Suprapubic skin (tissue), 4 donors: ENCODE measurements around the gene CCDC175. TPM values are rescaled to one million over a fixed set of nuclear protein-coding genes. Genes with fewer than 3 reads are reported as not detected.

ENCODE experiments used
- DNase-seq, 2 donors: peaks; one replicate each; pipeline ENCODE4 v3.0.0-alpha.2; 2019; ENCODE audit warnings: low spot score in 2 of 2
- H3K27ac ChIP-seq: fragments of 200-600 bp; sonication (generic); one replicate; pipeline ENCODE4 v1.5.1; 2019
- H3K27me3 ChIP-seq: fragments of 200-600 bp; sonication (generic); one replicate; pipeline ENCODE4 v1.5.1; 2019
- H3K36me3 ChIP-seq: fragments of 200-600 bp; sonication (generic); one replicate; pipeline ENCODE4 v1.5.1; 2019
- H3K4me1 ChIP-seq: fragments of 200-600 bp; sonication (generic); one replicate; pipeline ENCODE4 v1.5.1; 2019
- H3K4me3 ChIP-seq: fragments of 200-600 bp; sonication (generic); one replicate; pipeline ENCODE4 v1.5.1; 2019; ENCODE audit warnings: mild to moderate bottlenecking
- H3K9me3 ChIP-seq: fragments of 200-600 bp; sonication (generic); one replicate; pipeline ENCODE4 v1.5.1; 2019
- CTCF ChIP-seq, 2 donors: fragments of 200-600 bp in 1 of 2; fragments of 450-650 bp in 1 of 2; sonication (generic) in 1 of 2; IDR thresholded peaks; one replicate each; pipeline ENCODE4 v1.5.1; 2016 to 2019; ENCODE audit warnings: antibody characterized with exemption in 2 of 2, mild to moderate bottlenecking in 1 of 2, moderate library complexity in 1 of 2
- EP300 ChIP-seq: sonication (generic); formaldehyde crosslinking; IDR thresholded peaks from one replicate; pipeline ENCODE4 v1.6.1; 2017; ENCODE audit warnings: antibody characterized with exemption
- POLR2A ChIP-seq, 2 donors: fragments of 450-650 bp; IDR thresholded peaks; one replicate each; pipeline ENCODE4 v1.6.1; 2017; ENCODE audit warnings: antibody characterized with exemption in 2 of 2, mild to moderate bottlenecking in 2 of 2, moderate library complexity in 2 of 2
- POLR2AphosphoS5 ChIP-seq, 3 donors: sonication (generic); formaldehyde crosslinking; IDR thresholded peaks; one replicate each; pipeline ENCODE4 v1.6.1; 2017; ENCODE audit warnings: antibody characterized with exemption in 3 of 3
- WGBS: methylation state at CpG from one replicate; pipeline ENCODE4 v1.1.5; 2018; 5-methylcytosine and 5-hydroxymethylcytosine counted together
- total RNA-seq, 4 donors: library from RNA; depleted of rRNA; stranded (reverse); fragments of >200 nt; gene quantifications; one replicate each; pipeline ENCODE4 v1.1.0, GENCODE V29; 2016

CCDC175 gene
- total RNA-seq, 4 donors from 2014 or later = not detected

- Histone ChIP-seq H3K4me3 (no peak overlapping the region), H3K9me3 (no peaks in the 10 kb centered on the region), H3K27ac (no peak overlapping the region), H3K27me3 (no peaks in the 10 kb centered on the region), H3K36me3 (peaks cover 37% of the 10 kb centered on the region), H3K4me1 (peaks cover 4% of the 10 kb centered on the region)
- no peak for TF ChIP-seq CTCF (IDR thresholded peaks at IDR 0.05)
- TF ChIP-seq POLR2AphosphoS5 (IDR thresholded peaks at IDR 0.05) = no peak
- no peak for TF ChIP-seq EP300
- TF ChIP-seq POLR2A (IDR thresholded peaks at IDR 0.05) = no peak
- 95% methylated on average over 1 of the region's 1 CpG for WGBS
- DNase-seq = no peak
Observed at GRCh38 chr14:59475709-59476108, 100.9 kb downstream of the CCDC175 start.

- WGBS = 61% methylated on average over 1 of the region's 1 CpG
- Histone ChIP-seq H3K36me3 (peaks cover 44% of the 10 kb centered on the region), H3K9me3 (no peaks in the 10 kb centered on the region), H3K4me3 (no peak overlapping the region), H3K4me1 (no peaks in the 10 kb centered on the region), H3K27ac (no peak overlapping the region), H3K27me3 (no peaks in the 10 kb centered on the region)
- TF ChIP-seq POLR2A (IDR thresholded peaks at IDR 0.05) = no peak
- TF ChIP-seq EP300 = no peak
- no peak for TF ChIP-seq CTCF (IDR thresholded peaks at IDR 0.05)
- TF ChIP-seq POLR2AphosphoS5 (IDR thresholded peaks at IDR 0.05) = no peak
- DNase-seq = no peak
Observed at GRCh38 chr14:59474172-59474571, 102.4 kb downstream of the CCDC175 start.

- Histone ChIP-seq H3K36me3 (peaks cover 5% of the 10 kb centered on the region), H3K27ac (peak within 1 kb of the TSS; percentile 48), H3K9me3 (no peaks in the 10 kb centered on the region), H3K4me1 (peaks cover 17% of the 10 kb centered on the region), H3K27me3 (no peaks in the 10 kb centered on the region), H3K4me3 (peak within 1 kb of the TSS; percentile 78)
- 35% methylated on average over 23 of the region's 40 CpGs for WGBS
- DNase-seq = peak in 1 of 2 donors; percentile 80
- no peak for TF ChIP-seq POLR2A (IDR thresholded peaks at IDR 0.05)
- no peak for TF ChIP-seq EP300
- no peak for TF ChIP-seq POLR2AphosphoS5 (IDR thresholded peaks at IDR 0.05)
- no peak for TF ChIP-seq CTCF (IDR thresholded peaks at IDR 0.05)
Observed at GRCh38 chr14:59465316-59466135, 111.1 kb downstream of the CCDC175 start, which contains the start of gene GPR135. Gene GPR135, minus strand, starts transcription at chr14:59465380. Its CDS starts 154 bp downstream, at chr14:59465226.

- Histone ChIP-seq H3K4me3 (peak overlapping the region; percentile 78), H3K9me3 (no peaks in the 10 kb centered on the region), H3K27ac (peak overlapping the region; percentile 48), H3K36me3 (no peaks in the 10 kb centered on the region), H3K4me1 (peaks cover 17% of the 10 kb centered on the region), H3K27me3 (no peaks in the 10 kb centered on the region)
- peak; percentile 78 to 82 for DNase-seq
- WGBS = 0% methylated on average over 34 of the region's 105 CpGs
- TF ChIP-seq EP300 = no peak
Observed at GRCh38 chr14:59464486-59465315, 111.9 kb downstream of the CCDC175 start.

GRCh38 chr14:59463787-59464485 lies 112.7 kb downstream of the CCDC175 start:
- H3K9me3 ChIP-seq = no peaks in the 10 kb centered on the region
- WGBS = 85% methylated on average over 3 of the region's 60 CpGs
- no peaks in the 10 kb centered on the region for H3K36me3 ChIP-seq
- no peak for DNase-seq
- peaks cover 17% of the 10 kb centered on the region for H3K4me1 ChIP-seq
- H3K27me3 ChIP-seq = no peaks in the 10 kb centered on the region
- TF ChIP-seq POLR2A (IDR thresholded peaks at IDR 0.05) (no peak), EP300 (no peak), CTCF (IDR thresholded peaks at IDR 0.05) (no peak), POLR2AphosphoS5 (IDR thresholded peaks at IDR 0.05) (no peak)
- peak overlapping the region; percentile 78 for H3K4me3 ChIP-seq
- no peak overlapping the region for H3K27ac ChIP-seq
